Stimulated activated CD8-positive, alpha-beta memory T cell treated with anti-CD3 and anti-CD28 coated beads, Interleukin-2, amount 100 ng/mL, for 48 hours (primary cell): ENCODE results near the gene NME1.

ENCODE experiments used
- DNase-seq, 2 donors: peaks; one replicate each; pipeline ENCODE4 v3.0.0-alpha.2; 2020; ENCODE audit warnings: low read depth in 2 of 2

The NME1 gene

GRCh38 chr17:51189162-51189561 lies 35.8 kb downstream of the NME1 start:
- DNase-seq: no peak

GRCh38 chr17:51189628-51190027 lies 36.3 kb downstream of the NME1 start:
- DNase-seq: no peak

- DNase-seq: no peak
These were observed 38.5 kb downstream of the NME1 start for GRCh38 chr17:51191895-51192294.

- no peak for DNase-seq
These were observed 44.4 kb downstream of the NME1 start for GRCh38 chr17:51197754-51198153.

- DNase-seq: no peak
These were observed 46.9 kb downstream of the NME1 start for GRCh38 chr17:51200295-51200694.

- no peak for DNase-seq
These were observed 47.5 kb downstream of the NME1 start for GRCh38 chr17:51200846-51201245.

GRCh38 chr17:51203838-51204237 lies 50.5 kb downstream of the NME1 start:
- DNase-seq: no peak
